Activated T-helper 1 cell treated with anti-CD3 and anti-CD28 coated beads, Interleukin-12 subunit alpha, Interleukin-12 subunit beta, Interleukin-2, Interleukin-4 antibody, amounts not matched to agents 30 ng/mL and 10 ng/mL and 1 ng/mL, durations not matched to agents 14 hours and 24 hours and 36 hours (primary cell): ENCODE data around the gene MRPS21. TPM values are rescaled to one million over a fixed set of nuclear protein-coding genes. Genes with fewer than 3 reads are reported as not detected.

ENCODE experiments used
- DNase-seq: peaks from one replicate; pipeline ENCODE4 v3.0.0; 2021; ENCODE audit warnings: low spot score
- H3K27ac Mint-ChIP-seq: one replicate; pipeline ENCODE4 v1.8.0; 2021; ENCODE audit warnings: mild to moderate bottlenecking, mixed read lengths
- H3K27me3 Mint-ChIP-seq: one replicate; pipeline ENCODE4 v1.8.0; 2022; ENCODE audit warnings: mild to moderate bottlenecking, moderate library complexity, mixed read lengths; ENCODE audit not compliant: insufficient read depth
- H3K36me3 Mint-ChIP-seq: one replicate; pipeline ENCODE4 v1.8.0; 2021; ENCODE audit warnings: low read depth, mixed read lengths
- H3K4me1 Mint-ChIP-seq: one replicate; pipeline ENCODE4 v1.8.0; 2021; ENCODE audit warnings: low read depth, mixed read lengths
- H3K4me3 Mint-ChIP-seq: one replicate; pipeline ENCODE4 v1.8.0; 2021; ENCODE audit warnings: mild to moderate bottlenecking, moderate library complexity, mixed read lengths
- H3K9me3 Mint-ChIP-seq: one replicate; pipeline ENCODE4 v1.8.0; 2021; ENCODE audit warnings: mixed read lengths
- intact Hi-C: fragments of 100-400 bp; cut with micrococcal nuclease; formaldehyde crosslinking; loops from one replicate; pipeline ENCODE4 v1.15.1; 2024
- total RNA-seq: library from RNA; stranded (reverse); gene quantifications from 2 replicates; pipeline ENCODE4 v1.2.3, GENCODE V29; 2022

MRPS21 gene
- total RNA-seq = 81.4 and 85.2 TPM in 2 replicates

DNA sequence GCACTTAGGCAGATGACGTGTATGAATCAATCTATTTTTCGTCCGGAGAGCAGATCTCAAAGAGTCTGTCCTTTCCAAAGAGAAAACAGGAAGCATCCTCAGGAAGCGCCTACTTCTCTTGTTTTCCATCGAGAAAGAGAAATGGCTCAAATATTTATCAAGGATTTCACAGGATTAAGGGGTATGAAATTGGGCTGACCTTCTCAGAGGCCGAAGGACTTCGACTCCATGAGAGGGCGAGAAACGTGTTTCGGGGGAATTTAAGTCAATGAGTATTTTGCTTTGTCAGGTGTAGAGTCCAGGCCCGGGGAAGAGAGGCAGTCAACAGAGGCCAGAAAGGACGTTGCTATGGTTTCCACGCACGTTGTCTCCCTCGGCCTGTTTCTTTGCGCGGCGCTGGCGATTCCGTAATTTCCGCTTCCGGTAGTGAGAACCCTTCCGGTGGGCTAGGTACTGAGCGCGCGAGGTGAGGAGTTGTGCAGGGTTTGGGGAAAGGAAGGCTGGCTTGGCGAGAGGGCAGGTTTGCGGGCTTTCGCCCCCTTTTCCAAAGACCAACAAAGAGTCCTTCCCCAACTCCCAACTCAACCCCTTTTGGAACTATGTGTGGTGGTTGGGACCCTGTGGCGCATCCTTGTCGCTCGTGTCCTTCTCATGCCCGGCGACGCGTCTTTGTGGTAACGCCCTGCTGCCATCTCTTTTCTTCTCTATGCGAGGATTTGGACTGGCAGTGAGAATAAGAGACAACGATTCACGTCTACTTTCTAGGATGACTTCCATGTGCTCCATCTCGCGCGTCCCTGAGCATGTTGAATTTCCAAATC lies at the start of gene MRPS21:
Gene MRPS21, plus strand, starts transcription at position 429 of the 821 bp plus-strand sequence. CDS start 506 bp downstream, outside the sequence.
- no peaks in the 10 kb centered on the region for H3K9me3 Mint-ChIP-seq
- H3K27me3 Mint-ChIP-seq = no peaks in the 10 kb centered on the region
- H3K27ac Mint-ChIP-seq = peak within 1 kb of the TSS; percentile 98
- peak within 1 kb of the TSS; percentile 93 for H3K4me3 Mint-ChIP-seq
- intact Hi-C loops = loop anchor here (1.0 kb wide), 5 partner anchors 11 to 57 kb away; partner anchors contain the start of genes ANP32E, APH1A, CIART and PRPF3
- peaks cover 23% of the 10 kb centered on the region for H3K36me3 Mint-ChIP-seq
- H3K4me1 Mint-ChIP-seq = peaks cover 24% of the 10 kb centered on the region
- DNase-seq = peak; percentile 85

DNA sequence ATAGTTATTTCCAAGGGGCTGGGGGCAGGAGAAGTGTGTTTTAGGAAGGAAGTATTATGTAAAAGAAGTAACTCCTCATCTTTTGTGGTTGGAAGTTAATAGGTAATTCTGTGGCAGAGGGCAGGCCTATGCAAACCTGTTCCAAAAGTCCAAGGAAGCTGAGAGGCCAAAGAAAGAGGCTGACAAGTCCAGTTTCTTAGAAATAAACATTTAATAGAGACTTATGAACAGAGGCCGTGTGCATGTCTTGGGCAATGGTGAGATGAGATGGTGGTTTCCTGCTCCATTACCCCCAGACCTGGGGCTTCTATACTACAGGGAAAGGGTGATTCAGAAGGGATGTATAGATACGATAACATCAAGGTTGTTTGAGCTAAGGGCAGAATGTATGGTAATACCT lies 43.7 kb upstream of the MRPS21 start:
- no peak for DNase-seq
- no peaks in the 10 kb centered on the region for H3K4me1 Mint-ChIP-seq
- H3K4me3 Mint-ChIP-seq = no peak overlapping the region
- no peaks in the 10 kb centered on the region for H3K9me3 Mint-ChIP-seq
- H3K36me3 Mint-ChIP-seq = no peaks in the 10 kb centered on the region
- no peak overlapping the region for H3K27ac Mint-ChIP-seq
- intact Hi-C loops = no loop called here
- H3K27me3 Mint-ChIP-seq = peaks cover 27% of the 10 kb centered on the region

DNA sequence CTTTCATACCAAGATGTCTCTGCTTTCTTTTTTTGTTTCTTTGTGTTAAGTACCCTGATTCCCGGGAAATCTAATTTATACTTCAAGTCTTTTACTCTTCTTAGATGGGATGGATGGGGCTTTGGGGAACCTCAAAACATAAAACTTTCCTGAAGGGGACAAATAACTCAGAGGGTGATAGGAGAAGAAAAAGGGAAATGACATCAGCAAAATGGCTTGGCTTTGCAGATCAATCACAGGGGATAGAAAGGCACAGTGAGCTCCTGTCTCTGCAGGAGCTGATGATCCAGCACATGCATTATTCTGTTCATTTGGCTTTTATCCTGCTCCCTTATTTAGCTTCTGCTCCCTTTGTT lies 37.5 kb upstream of the MRPS21 start:
- H3K27ac Mint-ChIP-seq = no peak overlapping the region
- no peak for DNase-seq
- no peaks in the 10 kb centered on the region for H3K36me3 Mint-ChIP-seq
- H3K9me3 Mint-ChIP-seq = no peaks in the 10 kb centered on the region
- H3K4me3 Mint-ChIP-seq = peak overlapping the region; percentile 41
- H3K4me1 Mint-ChIP-seq = peaks cover 19% of the 10 kb centered on the region
- intact Hi-C loops = loop anchor here (5.0 kb wide), 2 partner anchors 206 to 741 kb away; no protein-coding TSS in a partner anchor
- peaks cover 51% of the 10 kb centered on the region for H3K27me3 Mint-ChIP-seq

DNA sequence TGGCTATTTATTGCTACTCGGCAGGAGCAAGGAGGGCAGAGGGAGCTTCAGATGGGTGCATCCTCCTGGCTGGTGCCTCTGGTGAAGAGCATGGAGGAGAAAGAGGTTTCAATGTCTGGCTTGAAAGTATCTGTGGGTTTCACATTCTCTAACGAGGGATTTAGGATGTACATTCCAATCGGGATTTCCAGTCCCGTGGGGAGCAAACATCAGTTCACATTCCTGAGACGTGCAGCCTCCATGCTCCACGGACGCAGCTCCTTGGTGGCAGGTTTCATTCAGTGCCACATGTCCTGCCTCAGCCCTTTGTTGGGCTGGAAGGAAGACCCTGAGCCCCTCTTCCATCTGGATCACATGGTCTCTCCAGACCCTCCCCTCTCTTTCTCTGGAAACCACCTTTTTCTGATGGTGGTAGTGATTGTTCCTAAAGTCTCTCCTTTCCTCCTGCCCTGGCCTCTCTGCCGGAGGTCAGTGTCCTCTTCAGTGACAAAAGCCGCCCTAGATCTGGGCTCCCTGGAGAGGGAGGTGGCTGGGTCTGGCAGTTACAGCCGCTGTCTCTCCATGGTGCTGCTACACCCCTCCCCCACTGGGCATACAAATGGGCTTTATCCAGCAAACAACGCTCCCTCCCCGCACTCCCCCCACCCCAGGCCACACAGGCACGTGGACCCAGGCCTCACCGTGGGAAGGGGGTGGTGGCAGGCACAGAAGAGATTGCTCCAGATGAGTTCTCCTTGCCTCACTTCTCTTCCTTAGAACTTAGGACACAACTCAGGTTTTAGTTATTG lies 36.9 kb upstream of the MRPS21 start:
- no peak for DNase-seq
- intact Hi-C loops = loop anchor here (5.0 kb wide), 2 partner anchors 206 to 741 kb away; no protein-coding TSS in a partner anchor
- peaks cover 51% of the 10 kb centered on the region for H3K27me3 Mint-ChIP-seq
- H3K4me3 Mint-ChIP-seq = no peak overlapping the region
- H3K9me3 Mint-ChIP-seq = no peaks in the 10 kb centered on the region
- H3K36me3 Mint-ChIP-seq = no peaks in the 10 kb centered on the region
- H3K4me1 Mint-ChIP-seq = peaks cover 19% of the 10 kb centered on the region
- H3K27ac Mint-ChIP-seq = no peak overlapping the region

DNA sequence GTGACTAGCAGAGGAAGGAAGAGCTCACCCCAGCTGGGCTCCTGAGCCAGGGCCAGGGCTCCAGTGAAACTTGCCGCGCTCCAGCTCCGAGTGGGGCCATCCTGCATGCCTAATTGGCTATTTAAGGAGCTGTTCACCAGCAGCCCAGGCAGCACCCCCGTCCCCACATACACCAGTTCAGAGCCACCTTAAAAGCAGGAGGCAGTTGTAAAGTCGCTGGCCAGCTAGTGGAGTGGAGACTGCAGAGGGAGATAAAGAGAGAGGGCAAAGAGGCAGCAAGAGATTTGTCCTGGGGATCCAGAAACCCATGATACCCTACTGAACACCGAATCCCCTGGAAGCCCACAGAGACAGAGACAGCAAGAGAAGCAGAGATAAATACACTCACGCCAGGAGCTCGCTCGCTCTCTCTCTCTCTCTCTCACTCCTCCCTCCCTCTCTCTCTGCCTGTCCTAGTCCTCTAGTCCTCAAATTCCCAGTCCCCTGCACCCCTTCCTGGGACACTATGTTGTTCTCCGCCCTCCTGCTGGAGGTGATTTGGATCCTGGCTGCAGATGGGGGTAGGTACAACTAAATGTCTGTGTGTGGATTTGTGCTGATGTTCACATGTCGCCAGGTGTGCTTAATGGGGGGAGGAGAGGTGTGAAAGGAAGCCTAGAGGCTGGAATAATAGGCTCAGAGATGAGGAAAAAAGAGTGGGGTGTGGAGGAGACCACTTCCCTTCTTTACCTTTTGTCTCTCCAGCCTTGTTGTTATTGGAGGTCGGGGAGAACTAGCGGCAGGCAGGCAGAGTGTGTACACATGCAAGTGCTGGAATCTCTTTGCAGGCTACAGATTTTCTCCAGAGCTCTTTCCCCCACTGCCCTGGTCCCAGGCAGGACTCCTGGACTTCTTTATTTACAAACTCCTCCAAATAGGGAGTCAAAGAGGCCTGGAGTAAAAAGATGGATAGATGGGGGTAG lies 35.8 kb upstream of the MRPS21 start, which contains the start of gene CA14:
Gene CA14, plus strand, starts transcription at position 151 of the 962 bp plus-strand sequence. Its CDS starts 355 bp downstream, at position 506.
- Mint-ChIP-seq H3K27ac (no peak within 1 kb of the TSS), H3K4me1 (peaks cover 19% of the 10 kb centered on the region), H3K9me3 (no peaks in the 10 kb centered on the region), H3K4me3 (peak within 1 kb of the TSS; percentile 5), H3K36me3 (no peaks in the 10 kb centered on the region), H3K27me3 (peaks cover 46% of the 10 kb centered on the region)
- no peak for DNase-seq
- intact Hi-C loops = loop anchor here (5.0 kb wide), 2 partner anchors 204 to 739 kb away; no protein-coding TSS in a partner anchor

DNA sequence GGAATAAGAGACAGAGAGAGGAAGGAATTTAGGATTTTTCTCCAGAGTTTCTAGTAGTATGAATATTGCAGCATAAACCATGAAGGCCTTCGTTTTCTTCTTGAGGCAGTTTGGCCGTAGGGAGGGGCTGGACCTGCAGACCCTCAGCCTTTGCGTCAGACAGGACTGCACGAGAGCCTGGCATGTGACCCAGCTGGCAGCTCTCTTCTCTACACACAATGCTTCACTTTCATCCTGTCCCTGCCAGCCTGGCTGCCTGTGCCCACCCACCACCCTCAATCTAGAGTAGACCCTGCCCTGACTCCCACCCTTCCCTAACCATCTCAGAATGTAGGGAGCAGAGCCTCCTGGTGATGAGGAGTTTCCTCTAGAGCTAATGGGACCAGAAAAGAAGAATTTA lies 34.4 kb upstream of the MRPS21 start:
- H3K36me3 Mint-ChIP-seq = no peaks in the 10 kb centered on the region
- H3K4me1 Mint-ChIP-seq = peaks cover 19% of the 10 kb centered on the region
- no peak for DNase-seq
- H3K4me3 Mint-ChIP-seq = no peak overlapping the region
- H3K27me3 Mint-ChIP-seq = peaks cover 37% of the 10 kb centered on the region
- no peak overlapping the region for H3K27ac Mint-ChIP-seq
- no peaks in the 10 kb centered on the region for H3K9me3 Mint-ChIP-seq
- intact Hi-C loops = loop anchor here (5.0 kb wide), 2 partner anchors 203 to 738 kb away; no protein-coding TSS in a partner anchor

DNA sequence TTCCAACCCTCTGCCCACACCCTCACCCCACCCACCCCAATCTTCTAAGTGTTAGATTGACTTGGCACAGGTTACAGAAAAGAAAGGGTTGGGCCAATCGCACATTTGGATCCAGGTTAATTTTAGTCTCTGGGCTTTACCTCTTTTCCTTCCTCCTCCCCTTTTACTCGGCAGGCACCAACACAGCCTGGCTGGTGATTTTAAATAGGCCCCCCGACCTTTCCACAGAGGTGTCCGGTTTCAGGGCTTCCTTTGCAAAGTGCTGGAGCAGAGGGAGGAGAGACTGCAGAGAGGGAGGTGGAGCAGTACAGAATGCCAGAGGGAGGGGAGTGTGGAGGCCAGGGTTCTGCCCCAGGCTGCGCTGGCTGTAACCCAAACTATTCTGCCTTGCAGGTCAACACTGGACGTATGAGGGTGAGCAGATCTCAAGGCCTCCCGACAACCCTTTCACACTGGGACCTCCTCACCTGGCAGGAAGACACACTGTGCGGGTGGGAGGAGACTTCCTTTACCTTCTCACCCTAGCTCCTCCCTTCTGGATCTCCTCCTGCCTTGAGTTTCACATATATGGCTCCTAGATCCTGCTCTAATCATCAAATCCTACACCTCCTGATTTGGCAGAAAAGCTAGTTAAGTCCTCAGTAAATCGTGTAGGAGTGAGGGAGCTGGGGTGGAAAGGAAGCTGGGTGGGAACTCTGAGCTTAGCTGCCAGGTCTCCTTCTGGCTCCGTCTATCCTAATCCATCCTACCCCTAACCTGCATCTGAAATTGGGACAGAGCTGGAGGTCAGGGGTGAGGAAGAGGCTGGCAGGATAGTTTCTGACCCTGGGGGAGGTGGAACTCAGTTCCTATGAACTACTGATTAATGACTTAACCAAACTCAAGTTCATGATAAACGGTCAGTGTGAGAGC lies 33.6 kb upstream of the MRPS21 start:
- intact Hi-C loops = loop anchor here (5.0 kb wide), 2 partner anchors 202 to 737 kb away; no protein-coding TSS in a partner anchor
- Mint-ChIP-seq H3K4me1 (peaks cover 19% of the 10 kb centered on the region), H3K36me3 (no peaks in the 10 kb centered on the region), H3K4me3 (no peak overlapping the region), H3K27me3 (peaks cover 37% of the 10 kb centered on the region), H3K9me3 (no peaks in the 10 kb centered on the region), H3K27ac (no peak overlapping the region)
- no peak for DNase-seq

DNA sequence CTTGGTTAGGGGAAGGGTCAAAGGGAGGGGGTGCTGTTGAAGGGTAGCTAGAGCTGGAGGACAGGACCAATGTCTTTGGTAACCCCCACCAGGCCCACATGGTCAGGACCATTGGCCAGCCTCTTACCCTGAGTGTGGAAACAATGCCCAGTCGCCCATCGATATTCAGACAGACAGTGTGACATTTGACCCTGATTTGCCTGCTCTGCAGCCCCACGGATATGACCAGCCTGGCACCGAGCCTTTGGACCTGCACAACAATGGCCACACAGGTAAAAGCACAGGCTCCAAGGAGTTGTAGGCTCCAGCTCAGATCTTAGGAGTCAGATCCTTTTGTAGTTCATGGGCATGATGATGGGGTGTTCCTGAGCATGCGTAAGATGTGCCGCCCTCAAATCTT lies 32.3 kb upstream of the MRPS21 start:
- H3K27me3 Mint-ChIP-seq = peaks cover 32% of the 10 kb centered on the region
- H3K9me3 Mint-ChIP-seq = no peaks in the 10 kb centered on the region

DNA sequence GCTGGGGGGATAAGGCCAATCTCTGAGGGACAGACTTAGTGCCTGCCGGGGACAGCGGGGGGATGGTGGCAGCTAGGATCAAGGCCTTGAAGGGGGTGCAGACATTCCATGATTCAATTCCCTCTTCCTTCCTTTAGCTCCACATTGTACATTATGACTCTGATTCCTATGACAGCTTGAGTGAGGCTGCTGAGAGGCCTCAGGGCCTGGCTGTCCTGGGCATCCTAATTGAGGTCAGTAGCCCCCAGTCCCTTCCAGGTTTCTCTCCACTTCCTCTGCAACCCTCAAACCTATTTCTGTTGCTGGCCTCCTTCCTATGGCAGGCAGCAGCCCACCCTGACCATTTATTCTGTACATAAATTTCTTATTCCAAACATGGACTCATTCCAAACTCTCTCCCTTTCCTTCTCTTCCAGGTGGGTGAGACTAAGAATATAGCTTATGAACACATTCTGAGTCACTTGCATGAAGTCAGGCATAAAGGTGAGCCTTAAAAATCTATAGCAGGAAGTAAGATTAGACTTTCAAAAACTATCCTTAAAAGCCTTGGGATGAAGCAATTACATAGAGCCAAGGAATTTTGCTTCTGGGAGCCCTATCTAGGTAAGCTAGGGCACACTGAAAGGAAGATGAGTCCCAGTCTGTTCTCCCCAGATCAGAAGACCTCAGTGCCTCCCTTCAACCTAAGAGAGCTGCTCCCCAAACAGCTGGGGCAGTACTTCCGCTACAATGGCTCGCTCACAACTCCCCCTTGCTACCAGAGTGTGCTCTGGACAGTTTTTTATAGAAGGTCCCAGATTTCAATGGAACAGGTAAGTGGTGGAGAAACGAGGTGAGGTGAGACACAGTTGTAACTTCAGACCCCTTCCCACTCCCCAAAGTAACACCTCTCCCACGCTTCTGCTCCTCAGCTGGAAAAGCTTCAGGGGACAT lies 31.0 kb upstream of the MRPS21 start:
- DNase-seq = no peak
- Mint-ChIP-seq H3K36me3 (peaks cover 19% of the 10 kb centered on the region), H3K9me3 (no peaks in the 10 kb centered on the region), H3K4me1 (peaks cover 11% of the 10 kb centered on the region), H3K27me3 (peaks cover 20% of the 10 kb centered on the region), H3K4me3 (no peak overlapping the region), H3K27ac (no peak overlapping the region)
- intact Hi-C loops = no loop called here

More for the DNA sequence above, 32.3 kb upstream of the MRPS21 start:
- no peak overlapping the region for H3K4me3 Mint-ChIP-seq
- H3K36me3 Mint-ChIP-seq = peaks cover 11% of the 10 kb centered on the region
- DNase-seq = no peak
- peaks cover 7% of the 10 kb centered on the region for H3K4me1 Mint-ChIP-seq
- no peak overlapping the region for H3K27ac Mint-ChIP-seq
- intact Hi-C loops = no loop called here

DNA sequence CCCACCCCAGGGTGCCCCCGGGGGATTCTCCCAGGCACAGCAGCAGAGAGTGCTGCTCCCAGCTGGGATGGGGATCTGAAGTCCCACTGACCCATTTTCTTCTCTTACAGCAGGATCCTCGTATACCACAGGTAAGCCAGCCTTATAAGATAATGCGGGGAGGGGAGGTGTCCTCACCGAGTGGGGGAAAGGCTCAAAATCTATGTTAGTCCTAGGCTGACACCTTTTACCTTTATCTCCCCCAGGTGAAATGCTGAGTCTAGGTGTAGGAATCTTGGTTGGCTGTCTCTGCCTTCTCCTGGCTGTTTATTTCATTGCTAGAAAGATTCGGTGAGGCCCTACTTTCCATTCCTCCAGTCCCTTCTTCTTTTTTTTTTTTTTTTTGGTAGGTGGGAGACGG lies 30.1 kb upstream of the MRPS21 start:
- no peak for DNase-seq
- peaks cover 25% of the 10 kb centered on the region for H3K36me3 Mint-ChIP-seq
- H3K27me3 Mint-ChIP-seq = peaks cover 11% of the 10 kb centered on the region
- H3K27ac Mint-ChIP-seq = no peak overlapping the region
- peaks cover 16% of the 10 kb centered on the region for H3K4me1 Mint-ChIP-seq
- H3K4me3 Mint-ChIP-seq = no peak overlapping the region
- intact Hi-C loops = no loop called here
- H3K9me3 Mint-ChIP-seq = no peaks in the 10 kb centered on the region
